PC-9 (cell line): Measurements from ENCODE around the gene SLC46A3. TPM values are rescaled to one million over a fixed set of nuclear protein-coding genes. Genes with fewer than 3 reads are reported as not detected.

Source experiments
- BruUV-seq: library from RNA; stranded (reverse); fragments of 400-500 nt; replicated peaks from 2 replicates; lab custom pipeline; 2021; lab: Mats Ljungman, UMichigan
- CTCF ChIA-PET: fragments of 300-600 bp; sonication (Branson Sonifier 250); formaldehyde crosslinking; loops from one replicate; lab custom pipeline; 2022; ENCODE audit warnings: antibody characterized with exemption; lab: Charles Lee
- POLR2A ChIA-PET: fragments of 300-600 bp; sonication (Branson Sonifier 250); formaldehyde crosslinking; loops from one replicate; lab custom pipeline; 2022; ENCODE audit warnings: antibody characterized with exemption; ENCODE audit not compliant: unreplicated experiment; lab: Charles Lee
- DNase-seq, 2 experiments: peaks; one replicate each; pipeline versions ENCODE4 v3.0.0 to v3.0.0-alpha.2; 2015 to 2022; ENCODE audit warnings: mixed read lengths in 1 of 2
- H2AFZ ChIP-seq: fragments of 200-600 bp; sonication (generic); 2 replicates; pipeline ENCODE4 v1.8.1; 2017; ENCODE audit warnings: antibody characterized with exemption
- H3F3A ChIP-seq: fragments of 200-600 bp; sonication (generic); 2 replicates; pipeline ENCODE4 v1.8.1; 2017; ENCODE audit warnings: antibody characterized with exemption, mild to moderate bottlenecking, low read depth; ENCODE audit not compliant: insufficient read depth
- H3K27ac ChIP-seq: fragments of 200-600 bp; sonication (generic); 2 replicates; pipeline ENCODE4 v1.6.1; 2016; ENCODE audit warnings: mixed run types
- H3K27me3 ChIP-seq: fragments of 200-600 bp; sonication (generic); 2 replicates; pipeline ENCODE4 v1.6.1; 2016; ENCODE audit warnings: low read depth, mixed run types; ENCODE audit not compliant: insufficient read depth
- H3K36me3 ChIP-seq: fragments of 200-600 bp; sonication (generic); 2 replicates; pipeline ENCODE4 v1.6.1; 2016; ENCODE audit warnings: low read depth, mixed run types
- H3K4me1 ChIP-seq: fragments of 200-600 bp; sonication (generic); replicated peaks from 2 replicates; pipeline ENCODE4 v1.6.1; 2016; ENCODE audit warnings: mixed run types; ENCODE audit not compliant: insufficient read depth
- H3K4me2 ChIP-seq: fragments of 200-600 bp; sonication (generic); 2 replicates; pipeline ENCODE4 v1.6.1; 2017; ENCODE audit warnings: mixed run types
- H3K4me3 ChIP-seq: fragments of 200-600 bp; sonication (generic); 2 replicates; pipeline ENCODE4 v1.6.1; 2016; ENCODE audit warnings: mixed run types
- H3K79me2 ChIP-seq: fragments of 200-600 bp; sonication (generic); 2 replicates; pipeline ENCODE4 v1.6.1; 2017; ENCODE audit warnings: low read depth, mixed run types
- H3K9me2 ChIP-seq: fragments of 200-600 bp; sonication (generic); 2 replicates; pipeline ENCODE4 v1.8.1; 2017; ENCODE audit warnings: mild to moderate bottlenecking; ENCODE audit not compliant: insufficient read depth
- H3K9me3 ChIP-seq: fragments of 200-600 bp; sonication (generic); 2 replicates; pipeline ENCODE4 v1.8.1; 2016; ENCODE audit warnings: low read depth; ENCODE audit not compliant: insufficient read depth
- H4K20me1 ChIP-seq: fragments of 200-600 bp; sonication (generic); 2 replicates; pipeline ENCODE4 v1.8.1; 2017; ENCODE audit not compliant: insufficient read depth
- CTCF ChIP-seq: fragments of 200-600 bp; sonication (generic); conservative IDR thresholded peaks from 2 replicates; pipeline ENCODE4 v1.6.1; 2017; ENCODE audit warnings: mixed run types, antibody characterized with exemption, mild to moderate bottlenecking, moderate library complexity
- EZH2 ChIP-seq: fragments of 200-600 bp; sonication (generic); IDR thresholded peaks from 2 replicates; pipeline ENCODE4 v1.8.0; 2017; ENCODE audit warnings: antibody characterized with exemption, low read depth
- intact Hi-C: fragments of 100-400 bp; cut with micrococcal nuclease; formaldehyde crosslinking; loops from one replicate; pipeline ENCODE4 v1.10.0; 2022; ENCODE audit not compliant: unreplicated experiment
- total RNA-seq: library from RNA; stranded (reverse); gene quantifications from 2 replicates; pipeline ENCODE4 v1.2.3, GENCODE V29; 2021

The SLC46A3 gene
- total RNA-seq, 1 experiment from 2014 or later = 0.15 TPM

DNA sequence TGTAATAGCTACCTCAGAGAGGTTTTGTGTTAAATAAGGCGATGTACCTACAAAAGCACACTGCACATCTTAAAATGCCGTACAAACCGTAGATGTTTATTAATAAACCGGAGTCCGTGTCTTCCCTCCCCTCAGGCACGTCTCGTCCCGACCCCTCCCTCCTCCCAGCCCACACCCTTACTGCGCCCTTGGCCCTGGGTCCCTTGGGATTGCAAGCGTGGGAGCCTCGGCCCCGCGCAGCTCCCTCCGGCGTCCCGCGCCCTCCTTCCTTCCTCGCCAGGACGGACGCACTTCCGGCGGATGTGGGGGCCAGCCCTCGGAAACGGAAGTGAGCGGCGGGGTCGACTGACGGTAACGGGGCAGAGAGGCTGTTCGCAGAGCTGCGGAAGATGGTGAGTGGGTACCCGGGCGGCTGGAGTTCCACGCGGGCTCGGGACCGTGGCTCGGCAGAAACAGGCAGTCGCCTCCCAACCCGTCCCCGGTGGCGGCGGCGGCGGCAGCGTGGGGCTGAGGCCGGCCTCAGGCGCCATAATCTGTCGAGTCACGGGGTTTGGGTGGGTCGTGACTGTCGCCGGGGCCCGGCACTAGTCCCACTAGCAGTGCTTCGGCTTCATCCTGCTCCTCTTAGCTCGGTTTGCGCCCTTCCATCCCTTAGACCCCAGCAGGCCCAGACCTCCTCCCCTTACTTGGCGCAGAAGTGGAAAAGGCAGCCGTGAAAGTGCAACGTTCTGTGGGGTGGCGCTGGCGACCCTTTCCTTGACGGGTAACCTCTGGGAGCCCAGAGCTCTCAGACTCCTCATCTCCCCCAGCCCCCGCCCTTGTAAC, 59.8 kb downstream of the SLC46A3 start, which contains the start of gene POMP:
Gene POMP (plus strand): TSS at position 335 of the 825 bp plus-strand sequence. CDS start 55 bp downstream, at position 390.
- intact Hi-C loops = no loop called here
- Histone ChIP-seq H3K4me2 (peak within 1 kb of the TSS; percentile 89), H3K27me3 (no peaks in the 10 kb centered on the region), H3K79me2 (peaks cover 60% of the 10 kb centered on the region), H2AFZ (peak within 1 kb of the TSS; percentile 88), H3K4me3 (peak within 1 kb of the TSS; percentile 96), H3K36me3 (peaks cover 34% of the 10 kb centered on the region), H3K9me2 (no peaks in the 10 kb centered on the region), H3K27ac (peak within 1 kb of the TSS; percentile 76), H3K4me1 (peaks cover 22% of the 10 kb centered on the region), H4K20me1 (peaks cover 13% of the 10 kb centered on the region), H3K9me3 (no peaks in the 10 kb centered on the region), H3F3A (no peaks in the 10 kb centered on the region)
- TF ChIP-seq EZH2 = no peak
- no peak for TF ChIP-seq CTCF
- DNase-seq = peak; percentile 72 to 74
- BruUV-seq = TSS peak; percentile 41
- ChIA-PET CTCF (no interaction called here), POLR2A (interaction anchor here (0.6 kb wide), 4 partner anchors 95 to 1464 kb away, joined by 3 to 4 read pairs (median 4); no protein-coding TSS in a partner anchor)

DNA sequence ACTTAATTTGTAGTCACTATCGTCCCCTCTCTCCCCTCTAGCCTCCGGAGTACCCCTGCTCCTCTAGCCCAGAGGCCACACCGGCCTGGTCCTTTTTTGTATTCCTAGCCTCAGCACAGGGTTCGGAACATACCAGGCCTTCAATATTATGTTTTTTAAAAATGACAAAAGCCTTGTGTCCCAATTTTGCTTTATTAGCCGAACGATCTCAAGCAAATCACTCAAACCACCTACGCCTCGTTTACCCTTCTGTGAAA, 60.3 kb downstream of the SLC46A3 start:
- Histone ChIP-seq H3K27ac (peak overlapping the region; percentile 76), H3K36me3 (peaks cover 29% of the 10 kb centered on the region), H3K9me3 (no peaks in the 10 kb centered on the region), H3K4me2 (peak overlapping the region; percentile 89), H3K79me2 (peaks cover 60% of the 10 kb centered on the region), H3K27me3 (no peaks in the 10 kb centered on the region), H3F3A (no peaks in the 10 kb centered on the region), H2AFZ (peak overlapping the region; percentile 88), H3K4me1 (peaks cover 22% of the 10 kb centered on the region), H3K9me2 (no peaks in the 10 kb centered on the region), H3K4me3 (peak overlapping the region; percentile 96), H4K20me1 (peaks cover 13% of the 10 kb centered on the region)
- BruUV-seq = no TSS peak
- intact Hi-C loops = no loop called here
- TF ChIP-seq EZH2 (no peak), CTCF (no peak)
- no peak for DNase-seq
- CTCF ChIA-PET = no interaction called here
- POLR2A ChIA-PET = interaction anchor here (0.6 kb wide), 3 partner anchors 95 to 1464 kb away, joined by 3 to 4 read pairs (median 4); no protein-coding TSS in a partner anchor

GRCh38 chr13:28657784-28658538, 60.8 kb downstream of the SLC46A3 start:
- peak overlapping the region; percentile 76 for H3K27ac ChIP-seq
- peaks cover 22% of the 10 kb centered on the region for H3K4me1 ChIP-seq
- H3F3A ChIP-seq = no peaks in the 10 kb centered on the region
- TSS peak; percentile 66 for BruUV-seq
- peak overlapping the region; percentile 96 for H3K4me3 ChIP-seq
- POLR2A ChIA-PET = interaction anchor here (0.5 to 0.6 kb wide), 2 partner anchors 30 to 96 kb away, joined by 4 to 6 read pairs; no protein-coding TSS in a partner anchor
- H3K36me3 ChIP-seq = peaks cover 29% of the 10 kb centered on the region
- H3K79me2 ChIP-seq = peaks cover 59% of the 10 kb centered on the region
- H3K27me3 ChIP-seq = no peaks in the 10 kb centered on the region
- CTCF ChIA-PET = no interaction called here
- H2AFZ ChIP-seq = peak overlapping the region; percentile 88
- no peak for DNase-seq
- no peak for TF ChIP-seq EZH2
- TF ChIP-seq CTCF = no peak
- no peaks in the 10 kb centered on the region for H3K9me3 ChIP-seq
- H4K20me1 ChIP-seq = peaks cover 13% of the 10 kb centered on the region
- H3K4me2 ChIP-seq = peak overlapping the region; percentile 89
- intact Hi-C loops = no loop called here
- H3K9me2 ChIP-seq = no peaks in the 10 kb centered on the region
